ENCODE data around the gene TOMM7.
"Not testable (repeated sequence)": the region's sequence is repeated elsewhere in the genome, so short reads cannot be mapped to it uniquely, and the experiment has no call there.

Gene TOMM7

GRCh38 chr7:22779730-22780323 is 42.8 kb downstream of the TOMM7 start:
- not testable (repeated sequence) for DNase-seq

- no peak for DNase-seq
These were observed 45.7 kb downstream of the TOMM7 start for GRCh38 chr7:22776964-22777363.

GRCh38 chr7:22772885-22773284 is 49.8 kb downstream of the TOMM7 start:
- DNase-seq, result no peak

- no peak for DNase-seq
These were observed 50.8 kb downstream of the TOMM7 start for GRCh38 chr7:22771872-22772228.

- no peak for DNase-seq
These were observed 51.3 kb downstream of the TOMM7 start for GRCh38 chr7:22771194-22771871.

- DNase-seq, result no peak
These were observed 57.0 kb downstream of the TOMM7 start for GRCh38 chr7:22765609-22766008.
